Immature natural killer cell (primary cell): ENCODE results near the gene HSPA12A. TPM values are rescaled to one million over a fixed set of nuclear protein-coding genes. Genes with fewer than 3 reads are reported as not detected.
"Not testable (repeated sequence)": the region's sequence is repeated elsewhere in the genome, so short reads cannot be mapped to it uniquely, and the experiment has no call there.

Experiments used
- DNase-seq, 3 donors: peaks; one replicate each; pipeline ENCODE4 v3.0.0; 2022; ENCODE audit warnings: mixed read lengths in 1 of 3
- H3K27ac Mint-ChIP-seq, 6 donors: one replicate each; pipeline ENCODE4 v1.8.0; 2020; ENCODE audit warnings: mixed read lengths in 6 of 6, mild to moderate bottlenecking in 5 of 6, inconsistent platforms in 4 of 6, moderate library complexity in 3 of 6
- H3K27me3 Mint-ChIP-seq, 3 donors: one replicate each; pipeline ENCODE4 v1.8.0; 2020 to 2021; ENCODE audit warnings: low read depth in 3 of 3, mild to moderate bottlenecking in 3 of 3, mixed read lengths in 3 of 3, moderate library complexity in 3 of 3, inconsistent platforms in 1 of 3
- H3K36me3 Mint-ChIP-seq, 3 donors: one replicate each; pipeline ENCODE4 v1.8.0; 2020; ENCODE audit warnings: mixed read lengths in 3 of 3, inconsistent platforms in 2 of 3, mild to moderate bottlenecking in 2 of 3
- H3K4me1 Mint-ChIP-seq, 2 donors: one replicate each; pipeline ENCODE4 v1.8.0; 2020; ENCODE audit warnings: inconsistent platforms in 2 of 2, mild to moderate bottlenecking in 2 of 2, mixed read lengths in 2 of 2, moderate library complexity in 1 of 2
- H3K4me3 Mint-ChIP-seq, 5 donors: one replicate each; pipeline ENCODE4 v1.8.0; 2020; ENCODE audit warnings: mild to moderate bottlenecking in 5 of 5, mixed read lengths in 5 of 5, inconsistent platforms in 3 of 5, moderate library complexity in 3 of 5
- H3K9me3 Mint-ChIP-seq, 6 donors: one replicate each; pipeline ENCODE4 v1.8.0; 2020; ENCODE audit warnings: mild to moderate bottlenecking in 6 of 6, mixed read lengths in 6 of 6, inconsistent platforms in 4 of 6, moderate library complexity in 3 of 6
- polyA plus RNA-seq, 3 donors: library from polyadenylated mRNA; unstranded; fragments of 300-500 nt; fragmentation: Illumina TruSeq; gene quantifications; one replicate each; pipeline ENCODE4 v1.2.3, GENCODE V29; 2021

The HSPA12A gene
- polyA plus RNA-seq, 3 donors from 2014 or later, result 0.04 TPM; not detected in 2

DNA sequence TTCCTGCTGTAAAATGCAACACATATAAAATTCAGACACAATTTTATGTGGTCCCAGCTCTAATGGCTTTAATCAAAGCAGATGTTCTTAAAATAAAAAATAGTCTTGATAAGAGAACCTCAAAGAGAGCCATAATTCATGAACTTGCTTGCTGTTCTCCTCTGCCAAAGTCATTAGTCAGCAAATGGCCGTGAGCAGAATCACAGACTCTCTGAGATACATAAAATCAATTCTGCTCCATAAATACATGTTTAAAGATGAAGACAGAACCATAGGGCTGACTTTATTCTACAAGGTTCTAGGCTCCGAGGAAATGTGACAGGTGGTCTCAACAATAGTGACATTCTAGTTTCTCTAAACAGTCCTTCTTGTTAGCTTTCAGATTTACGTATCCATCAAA, 29.8 kb downstream of the HSPA12A start:
- Mint-ChIP-seq H3K4me1 (no peaks in the 10 kb centered on the region), H3K9me3 (peaks cover 0 to 4% (median 0%) of the 10 kb centered on the region in 6 donors), H3K4me3 (no peak overlapping the region), H3K27ac (no peak overlapping the region), H3K27me3 (peaks cover 0 to 8% (median 4%) of the 10 kb centered on the region in 3 donors), H3K36me3 (no peaks in the 10 kb centered on the region)
- DNase-seq, result no peak

- H3K4me3 Mint-ChIP-seq, H3K27me3 Mint-ChIP-seq, H3K27ac Mint-ChIP-seq, H3K4me1 Mint-ChIP-seq, H3K9me3 Mint-ChIP-seq, H3K36me3 Mint-ChIP-seq, DNase-seq: not testable (repeated sequence)
These were observed 30.6 kb downstream of the HSPA12A start for GRCh38 chr10:116711803-116712202.

DNA sequence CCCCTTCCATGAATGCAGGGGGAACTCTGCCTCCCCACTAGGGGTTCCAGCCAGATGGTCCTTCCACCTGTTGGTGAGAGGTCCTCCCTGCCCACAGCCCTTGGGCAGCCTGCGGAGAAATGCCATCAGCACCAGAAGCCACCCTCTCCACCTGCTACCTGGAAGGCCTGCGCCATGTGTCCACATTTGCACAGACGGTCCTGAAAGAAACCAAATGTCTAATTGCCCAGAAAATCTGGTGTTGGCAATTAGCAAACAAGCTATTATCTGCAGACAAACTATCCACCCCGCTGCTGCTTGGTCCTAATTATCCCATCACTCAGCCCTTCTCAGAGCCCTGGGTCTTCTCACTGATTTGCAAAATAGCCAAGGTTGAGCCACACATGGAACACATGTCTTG, 32.3 kb downstream of the HSPA12A start:
- Mint-ChIP-seq H3K4me1 (no peaks in the 10 kb centered on the region), H3K27ac (no peak overlapping the region), H3K4me3 (no peak overlapping the region), H3K9me3 (peaks cover 0 to 4% (median 0%) of the 10 kb centered on the region in 6 donors), H3K27me3 (peaks cover 0 to 8% (median 0%) of the 10 kb centered on the region in 3 donors), H3K36me3 (no peaks in the 10 kb centered on the region)
- DNase-seq, result no peak

DNA sequence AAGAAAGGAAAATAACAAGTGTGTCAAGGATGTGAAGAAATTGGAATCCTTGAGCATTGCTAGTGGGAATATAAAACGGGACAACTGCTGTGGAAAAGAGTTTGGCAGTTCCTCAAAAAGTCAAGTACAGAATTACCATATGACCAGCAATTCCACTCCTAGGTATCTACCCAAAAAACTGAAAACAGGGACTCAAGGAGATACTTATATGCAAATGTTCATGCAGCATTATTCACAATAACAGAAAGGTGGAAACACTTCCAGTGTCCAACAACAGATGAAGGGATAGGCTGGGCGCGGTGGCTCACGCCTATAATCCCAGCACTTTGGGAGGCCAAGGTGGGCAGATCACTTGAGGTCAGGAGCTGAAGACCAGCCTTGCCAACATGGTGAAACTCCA, 33.5 kb downstream of the HSPA12A start:
- Mint-ChIP-seq H3K27ac (no peak overlapping the region), H3K27me3 (peaks cover 0 to 5% (median 0%) of the 10 kb centered on the region in 3 donors), H3K4me1 (no peaks in the 10 kb centered on the region), H3K4me3 (no peak overlapping the region), H3K9me3 (no peaks in the 10 kb centered on the region), H3K36me3 (no peaks in the 10 kb centered on the region)
- no peak for DNase-seq

GRCh38 chr10:116708391-116708821, 34.0 kb downstream of the HSPA12A start:
- Mint-ChIP-seq H3K27ac (no peak overlapping the region), H3K9me3 (no peaks in the 10 kb centered on the region), H3K27me3 (peaks cover 0 to 3% (median 0%) of the 10 kb centered on the region in 3 donors), H3K36me3 (no peaks in the 10 kb centered on the region), H3K4me1 (no peaks in the 10 kb centered on the region), H3K4me3 (no peak overlapping the region)
- DNase-seq, result no peak

DNA sequence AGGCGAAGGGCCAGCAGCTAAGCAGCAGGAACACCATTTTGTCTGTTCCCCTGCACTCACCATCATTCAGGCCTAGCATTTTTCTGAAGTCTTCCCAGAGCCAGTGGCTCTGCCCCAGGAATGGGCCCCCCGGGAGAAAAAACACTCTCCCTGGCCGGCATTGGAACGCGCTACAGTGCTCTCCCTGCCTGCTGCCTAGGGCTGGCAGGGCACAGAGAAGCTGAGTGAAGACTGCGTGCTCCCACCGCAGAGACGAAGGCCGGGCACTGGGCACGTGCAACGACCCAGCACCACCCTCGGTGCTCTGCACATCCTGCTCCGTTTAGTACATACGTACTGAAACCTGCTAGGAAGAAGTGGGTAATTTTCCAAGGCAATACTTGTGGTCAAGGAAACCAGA, 34.4 kb downstream of the HSPA12A start:
- DNase-seq, result no peak
- Mint-ChIP-seq H3K4me3 (no peak overlapping the region), H3K36me3 (no peaks in the 10 kb centered on the region), H3K4me1 (no peaks in the 10 kb centered on the region), H3K27ac (no peak overlapping the region), H3K27me3 (peaks cover 0 to 3% (median 0%) of the 10 kb centered on the region in 3 donors), H3K9me3 (no peaks in the 10 kb centered on the region)

DNA sequence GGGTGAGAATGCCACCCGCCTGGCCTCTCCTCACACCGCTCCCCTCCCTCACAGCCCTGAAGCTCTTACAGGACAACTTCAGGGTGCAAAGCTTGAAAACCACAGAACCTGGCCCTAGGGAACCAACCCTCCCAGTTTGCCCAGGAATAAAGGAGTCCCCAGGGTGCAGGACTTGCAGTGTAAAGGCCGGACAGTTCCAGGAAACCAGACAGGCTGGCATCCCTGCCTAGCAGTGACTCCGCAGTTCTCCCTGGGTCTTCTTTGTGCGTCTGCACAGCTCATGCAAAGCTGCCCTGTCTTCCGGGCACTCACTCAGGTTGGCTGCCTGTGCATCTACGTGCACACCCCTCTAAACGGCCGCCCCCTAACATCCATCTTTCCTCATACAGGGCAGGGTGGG, 36.1 kb downstream of the HSPA12A start:
- Mint-ChIP-seq H3K36me3 (no peaks in the 10 kb centered on the region), H3K27ac (no peak overlapping the region), H3K27me3 (peaks cover 0 to 3% (median 3%) of the 10 kb centered on the region in 3 donors), H3K9me3 (peaks cover 0 to 2% (median 0%) of the 10 kb centered on the region in 6 donors), H3K4me3 (no peak overlapping the region), H3K4me1 (no peaks in the 10 kb centered on the region)
- DNase-seq, result no peak

GRCh38 chr10:116705498-116705897, 36.9 kb downstream of the HSPA12A start:
- no peak for DNase-seq
- H3K4me1 Mint-ChIP-seq, result no peaks in the 10 kb centered on the region
- H3K4me3 Mint-ChIP-seq, result no peak overlapping the region
- H3K27ac Mint-ChIP-seq, result no peak overlapping the region
- peaks cover 0 to 3% (median 1%) of the 10 kb centered on the region in 3 donors for H3K27me3 Mint-ChIP-seq
- peaks cover 0 to 2% (median 0%) of the 10 kb centered on the region in 6 donors for H3K9me3 Mint-ChIP-seq
- no peaks in the 10 kb centered on the region for H3K36me3 Mint-ChIP-seq

- no peak overlapping the region for H3K4me3 Mint-ChIP-seq
- no peak for DNase-seq
- no peaks in the 10 kb centered on the region for H3K4me1 Mint-ChIP-seq
These were observed 37.4 kb downstream of the HSPA12A start for GRCh38 chr10:116704926-116705325.

GRCh38 chr10:116702165-116702564, 40.2 kb downstream of the HSPA12A start:
- Mint-ChIP-seq H3K27me3 (peaks cover 0 to 3% (median 0%) of the 10 kb centered on the region in 3 donors), H3K36me3 (no peaks in the 10 kb centered on the region), H3K9me3 (peaks cover 0 to 2% (median 0%) of the 10 kb centered on the region in 6 donors), H3K4me3 (no peak overlapping the region), H3K27ac (no peak overlapping the region), H3K4me1 (no peaks in the 10 kb centered on the region)
- DNase-seq, result no peak

More at GRCh38 chr10:116704926-116705325, 37.4 kb downstream of the HSPA12A start:
- Mint-ChIP-seq H3K27me3 (peaks cover 0 to 3% (median 1%) of the 10 kb centered on the region in 3 donors), H3K9me3 (peaks cover 0 to 2% (median 0%) of the 10 kb centered on the region in 6 donors), H3K27ac (no peak overlapping the region), H3K36me3 (no peaks in the 10 kb centered on the region)

GRCh38 chr10:116699471-116700150, 42.8 kb downstream of the HSPA12A start:
- no peak for DNase-seq
- Mint-ChIP-seq H3K36me3 (no peaks in the 10 kb centered on the region), H3K27ac (peak overlapping the region in 1 of 6 donors; percentile 24), H3K4me1 (no peaks in the 10 kb centered on the region), H3K27me3 (peaks cover 0 to 4% (median 3%) of the 10 kb centered on the region in 3 donors), H3K4me3 (no peak overlapping the region), H3K9me3 (peaks cover 0 to 3% (median 0%) of the 10 kb centered on the region in 6 donors)

- Mint-ChIP-seq H3K4me3 (no peak overlapping the region), H3K4me1 (no peaks in the 10 kb centered on the region), H3K27ac (no peak overlapping the region), H3K36me3 (no peaks in the 10 kb centered on the region), H3K27me3 (peaks cover 0 to 5% (median 3%) of the 10 kb centered on the region in 3 donors), H3K9me3 (peaks cover 0 to 3% (median 0%) of the 10 kb centered on the region in 6 donors)
- DNase-seq, result no peak
These were observed 43.3 kb downstream of the HSPA12A start for GRCh38 chr10:116699049-116699448.

GRCh38 chr10:116698364-116698763, 44.0 kb downstream of the HSPA12A start:
- DNase-seq, result no peak
- Mint-ChIP-seq H3K27ac (no peak overlapping the region), H3K36me3 (no peaks in the 10 kb centered on the region), H3K9me3 (peaks cover 0 to 3% (median 0%) of the 10 kb centered on the region in 6 donors), H3K4me1 (no peaks in the 10 kb centered on the region), H3K4me3 (no peak overlapping the region), H3K27me3 (peaks cover 0 to 5% (median 3%) of the 10 kb centered on the region in 3 donors)

- no peaks in the 10 kb centered on the region for H3K4me1 Mint-ChIP-seq
These were observed 44.5 kb downstream of the HSPA12A start for GRCh38 chr10:116697816-116698215.

More at GRCh38 chr10:116697816-116698215, 44.5 kb downstream of the HSPA12A start:
- no peak overlapping the region for H3K4me3 Mint-ChIP-seq
- H3K27me3 Mint-ChIP-seq, result peaks cover 0 to 5% (median 3%) of the 10 kb centered on the region in 3 donors
- H3K9me3 Mint-ChIP-seq, result peaks cover 0 to 3% (median 0%) of the 10 kb centered on the region in 6 donors
- no peaks in the 10 kb centered on the region for H3K36me3 Mint-ChIP-seq
- DNase-seq, result no peak
- H3K27ac Mint-ChIP-seq, result no peak overlapping the region
